D341Med (cell line): ENCODE data around the gene KIF16B.

Experiments
- DNase-seq: peaks from one replicate; pipeline ENCODE4 v3.0.0; 2012; ENCODE audit warnings: low spot score

The KIF16B gene

GRCh38 chr20:16394784-16395183 is 178.5 kb downstream of the KIF16B start:
- DNase-seq: no peak

DNA sequence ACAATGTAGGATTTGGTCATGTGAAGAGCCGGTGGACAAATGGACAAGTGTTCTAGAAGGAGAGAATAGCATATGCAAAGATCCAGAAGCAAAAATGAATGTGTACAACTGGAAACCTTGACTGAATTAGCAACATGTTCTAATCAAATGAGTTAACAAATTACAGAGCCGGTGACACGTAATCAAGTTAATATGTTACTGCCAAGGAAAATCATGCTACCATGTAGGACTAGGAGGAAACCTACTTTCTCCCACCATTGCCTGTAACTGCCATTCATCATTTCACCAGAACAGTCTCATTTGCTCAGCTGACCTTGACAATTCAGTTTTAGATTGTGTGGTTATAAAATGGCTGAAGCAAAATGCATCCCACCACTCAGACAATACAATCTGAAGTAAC is 179.4 kb downstream of the KIF16B start:
- no peak for DNase-seq

DNA sequence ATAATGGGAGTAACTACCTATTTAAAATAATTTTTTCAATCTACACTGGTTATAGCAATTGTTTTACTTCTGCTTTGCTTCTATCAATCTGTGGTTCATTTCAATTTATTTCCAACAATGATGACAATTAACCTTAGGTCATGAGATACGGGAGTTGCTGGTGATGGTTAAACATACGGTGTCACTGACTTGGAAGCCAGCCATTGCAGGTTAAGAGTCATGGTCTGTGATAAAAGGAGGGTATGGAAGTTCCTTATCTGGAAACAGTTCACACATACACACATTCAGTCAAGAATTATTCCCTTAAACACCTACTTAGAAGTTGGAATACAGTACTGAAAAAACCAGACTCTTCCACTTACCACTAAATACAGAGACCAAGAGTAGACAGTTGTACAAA is 180.0 kb downstream of the KIF16B start:
- no peak for DNase-seq

DNA sequence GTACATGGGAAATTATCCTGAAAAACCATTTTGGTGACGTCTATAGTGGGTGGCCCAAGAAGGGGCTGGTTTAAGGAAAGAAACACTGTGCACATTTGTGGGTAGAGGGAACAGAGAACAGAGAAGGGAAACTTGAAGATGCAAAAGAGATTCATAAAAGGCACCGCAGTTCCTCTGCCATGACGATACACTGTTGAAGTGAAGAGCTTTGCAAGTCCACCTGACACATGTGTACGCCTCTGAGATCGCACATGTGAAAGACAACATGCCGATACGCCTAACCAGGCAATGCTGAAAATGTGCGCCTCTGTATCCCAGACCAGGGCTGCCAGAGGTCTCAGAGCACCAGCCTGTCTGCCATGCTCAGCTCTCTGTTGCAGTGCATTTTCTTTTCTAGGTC is 180.9 kb downstream of the KIF16B start:
- no peak for DNase-seq

DNA sequence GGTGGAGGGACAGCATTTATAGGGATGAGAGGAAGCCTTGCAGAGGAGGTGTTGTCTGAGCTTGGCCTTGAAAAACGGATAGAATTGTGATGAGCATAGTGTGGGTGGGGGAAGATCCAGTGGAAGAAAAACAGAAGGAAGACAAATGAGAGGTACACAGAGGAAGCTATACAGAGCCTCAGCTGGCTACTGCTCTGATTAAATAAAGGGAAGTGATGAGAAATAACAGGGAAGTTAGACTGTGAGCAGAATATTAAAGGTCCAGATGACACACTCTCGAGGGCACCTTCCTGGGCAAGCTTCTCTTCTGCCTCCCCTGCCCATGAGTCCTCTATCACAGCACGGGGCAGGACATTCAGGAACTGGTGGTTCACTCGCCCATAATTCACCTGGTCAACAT is 182.3 kb downstream of the KIF16B start:
- DNase-seq: no peak

GRCh38 chr20:16388731-16389130 is 184.5 kb downstream of the KIF16B start:
- no peak for DNase-seq

- no peak for DNase-seq
These were observed 185.6 kb downstream of the KIF16B start for GRCh38 chr20:16387666-16388065.

GRCh38 chr20:16385891-16386290 is 187.4 kb downstream of the KIF16B start:
- no peak for DNase-seq

- no peak for DNase-seq
These were observed 187.8 kb downstream of the KIF16B start for GRCh38 chr20:16385462-16385861.

GRCh38 chr20:16381444-16381843 is 191.8 kb downstream of the KIF16B start:
- DNase-seq: no peak

- DNase-seq: no peak
These were observed 194.4 kb downstream of the KIF16B start for GRCh38 chr20:16378712-16379370.

GRCh38 chr20:16378122-16378521 is 195.1 kb downstream of the KIF16B start:
- DNase-seq: no peak

DNA sequence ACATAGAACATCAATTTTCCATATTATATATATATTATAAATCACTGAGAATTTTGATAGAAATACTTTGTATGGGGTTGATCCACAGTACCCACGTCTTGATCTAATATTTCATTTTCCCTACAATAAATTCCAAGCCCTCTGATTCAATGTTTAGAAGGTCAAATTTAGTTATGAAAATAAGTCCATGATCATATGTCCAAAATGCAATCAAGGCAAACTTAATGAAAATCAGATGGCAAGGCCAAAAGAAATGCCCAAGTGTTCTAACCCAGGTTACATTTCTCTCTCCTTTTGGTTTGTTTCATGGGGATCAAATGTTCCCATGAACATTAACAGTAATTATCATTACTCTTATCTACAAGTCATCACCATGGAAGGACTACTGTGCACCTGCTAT is 203.8 kb downstream of the KIF16B start:
- DNase-seq: no peak

- no peak for DNase-seq
These were observed 204.5 kb downstream of the KIF16B start for GRCh38 chr20:16368645-16369292.

DNA sequence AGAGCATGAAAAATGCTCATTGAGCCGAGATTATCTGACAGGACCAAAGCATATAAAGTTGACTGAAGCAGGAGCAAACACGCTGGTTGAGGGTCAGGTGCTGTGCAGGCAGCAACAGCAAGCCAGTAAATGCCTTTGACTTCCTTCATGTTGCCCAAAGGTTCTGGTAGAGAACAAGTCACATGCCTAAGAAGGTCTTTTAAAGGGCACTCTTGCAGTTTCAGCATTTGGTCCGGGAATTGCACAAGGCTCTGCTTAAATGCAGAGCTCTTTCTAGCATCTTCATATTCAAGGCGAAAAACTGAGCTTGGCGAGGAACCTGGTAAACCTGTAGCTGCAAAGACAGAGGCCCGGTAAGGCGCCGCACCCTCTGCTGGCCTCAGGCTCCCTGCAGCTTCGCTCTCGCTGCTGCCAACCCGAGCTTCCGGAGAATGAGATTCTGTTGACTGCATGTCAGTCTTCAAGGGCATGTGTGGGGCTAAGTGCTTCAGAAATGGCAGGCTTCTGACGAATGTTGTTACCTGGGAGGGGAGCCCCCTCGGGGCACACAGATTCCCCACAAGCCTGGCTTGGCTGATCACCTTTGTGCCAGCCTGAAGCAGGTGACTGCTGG is 205.2 kb downstream of the KIF16B start:
- no peak for DNase-seq

DNA sequence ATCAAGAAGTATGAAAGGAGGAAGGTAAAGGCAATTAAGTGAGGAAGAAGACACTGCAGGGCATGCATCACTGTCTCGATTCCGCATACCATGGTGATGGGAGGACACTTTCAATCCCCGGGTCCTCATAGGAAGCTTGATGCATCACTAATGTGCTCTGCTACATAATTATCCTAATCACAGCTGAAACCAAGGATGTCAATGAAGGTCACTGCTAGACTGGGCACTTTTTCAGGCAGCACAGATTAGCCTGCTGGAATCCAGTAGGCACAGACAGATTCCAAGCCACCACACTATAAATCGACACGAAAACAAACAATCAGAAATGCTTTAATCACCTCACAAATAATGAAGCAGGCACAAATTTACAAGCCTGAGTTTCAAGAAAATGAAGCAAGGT is 206.7 kb downstream of the KIF16B start:
- DNase-seq: no peak

DNA sequence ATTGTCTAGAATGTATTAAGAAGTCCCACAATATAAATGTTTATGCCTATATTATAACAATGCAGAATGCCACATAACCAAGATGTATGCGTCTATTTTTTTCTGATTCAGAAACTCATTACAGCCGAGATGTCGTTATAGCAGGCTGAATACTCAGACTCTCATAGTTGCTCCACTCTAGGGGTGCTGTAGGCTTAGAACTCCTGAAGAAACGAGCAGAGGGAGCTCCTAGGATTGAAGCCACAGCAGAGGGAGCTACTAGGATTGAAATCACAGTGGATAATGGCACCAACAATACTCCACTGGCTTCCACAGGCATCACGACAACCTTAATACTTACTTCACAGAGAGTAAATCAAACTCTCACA is 208.9 kb downstream of the KIF16B start:
- DNase-seq: no peak

DNA sequence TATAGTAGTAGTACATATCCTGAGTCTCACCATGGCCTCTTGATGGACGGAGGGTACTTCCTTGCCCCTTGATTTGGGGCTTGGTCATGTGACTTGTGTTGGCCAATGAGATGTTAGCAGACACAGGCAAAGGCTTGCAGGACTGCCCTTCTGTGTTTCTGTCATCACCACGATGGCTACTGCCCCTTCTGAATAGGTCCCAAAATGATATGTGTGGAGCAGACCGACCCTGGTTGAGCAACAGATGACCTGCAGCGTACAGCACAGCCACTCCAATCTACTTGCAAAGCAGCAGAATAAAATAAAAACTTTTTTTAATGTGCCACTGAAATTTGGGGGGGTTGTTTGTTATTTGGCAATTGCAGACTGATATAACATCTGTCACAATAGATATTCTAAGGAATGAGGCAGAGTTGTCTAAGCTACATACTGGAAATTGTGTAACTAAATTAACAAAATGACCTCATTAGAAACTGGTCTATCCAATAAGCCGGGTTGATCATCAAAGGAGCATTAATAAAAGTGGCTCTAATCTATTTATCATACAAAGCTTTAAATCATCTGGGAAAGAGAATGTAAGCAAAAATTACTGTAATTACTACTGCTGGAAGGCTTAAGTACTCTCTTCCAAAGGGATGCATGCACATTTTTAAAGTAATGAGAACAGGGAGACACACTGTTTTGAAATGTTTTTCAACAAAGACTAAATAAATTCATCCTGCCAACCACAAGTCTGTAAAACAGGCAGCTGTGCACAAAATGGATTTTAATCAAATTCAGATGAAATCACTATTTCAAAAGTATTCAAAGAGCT is 209.5 kb downstream of the KIF16B start:
- DNase-seq: no peak

DNA sequence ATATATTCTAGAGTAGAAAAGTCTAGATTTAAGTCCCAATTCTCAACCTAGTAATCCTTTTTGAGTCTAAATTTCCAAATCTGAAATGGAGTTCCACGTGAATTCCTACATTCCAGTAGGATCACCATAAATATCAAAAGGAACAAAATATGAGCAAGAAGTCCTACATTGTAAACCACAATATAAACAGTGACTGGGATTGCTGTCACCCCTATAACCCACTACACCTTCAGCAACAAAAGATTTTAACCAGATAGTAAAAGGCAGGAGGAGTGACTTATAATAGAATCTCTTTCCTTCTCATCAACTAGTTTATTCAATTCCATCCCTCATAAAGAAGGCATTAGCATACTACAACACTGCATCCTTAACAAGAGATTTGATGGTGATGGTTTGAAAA is 210.6 kb downstream of the KIF16B start:
- DNase-seq: no peak

DNA sequence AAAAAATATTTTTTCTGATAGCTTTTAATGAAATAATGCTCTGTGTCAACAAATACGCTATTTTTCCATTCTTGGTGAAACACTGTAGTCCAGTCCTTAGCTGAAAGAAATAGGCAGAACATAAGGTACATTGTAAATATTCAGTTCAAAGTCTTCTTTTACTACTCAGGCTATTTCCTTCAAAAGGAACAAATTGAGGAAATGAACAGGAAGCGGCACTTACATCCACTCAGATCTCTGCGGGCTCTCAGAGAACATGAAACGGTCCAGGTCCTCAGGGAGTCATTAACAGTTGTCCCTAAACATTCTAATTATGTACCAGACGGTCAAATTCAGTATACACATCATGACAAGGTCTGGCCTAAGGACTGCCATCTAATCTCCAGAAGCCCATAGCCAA is 212.6 kb downstream of the KIF16B start:
- DNase-seq: no peak

- no peak for DNase-seq
These were observed 219.8 kb downstream of the KIF16B start for GRCh38 chr20:16353417-16353781.

- DNase-seq: no peak
These were observed 220.4 kb downstream of the KIF16B start for GRCh38 chr20:16352751-16353416.
